Thymus (tissue), 11 donors: Measurements from ENCODE around the gene FAM171A2. TPM values are rescaled to one million over a fixed set of nuclear protein-coding genes. Genes with fewer than 3 reads are reported as not detected.
"Not testable (repeated sequence)": the region's sequence is repeated elsewhere in the genome, so short reads cannot be mapped to it uniquely, and the experiment has no call there.

Experiments used
- DNase-seq, 9 donors: peaks; one replicate each; pipeline ENCODE4 v3.0.0-alpha.2; 2013; ENCODE audit warnings: low spot score in 9 of 9, low read depth in 6 of 9, missing footprints in 1 of 9
- H3K27ac ChIP-seq, 2 donors: one replicate each; pipeline ENCODE4 v1.5.1; 2013; ENCODE audit warnings: control low read depth in 1 of 2, low read depth in 1 of 2, low read length in 1 of 2, mild to moderate bottlenecking in 1 of 2, moderate library complexity in 1 of 2
- H3K27me3 ChIP-seq, 2 donors: one replicate each; pipeline ENCODE4 v1.5.1; 2013; ENCODE audit warnings: low read length in 1 of 2; ENCODE audit not compliant: control insufficient read depth in 2 of 2, insufficient read depth in 1 of 2
- H3K36me3 ChIP-seq, 2 donors: one replicate each; pipeline ENCODE4 v1.5.1; 2013; ENCODE audit warnings: low read length in 1 of 2, mild to moderate bottlenecking in 1 of 2, moderate library complexity in 1 of 2; ENCODE audit not compliant: control insufficient read depth in 2 of 2, insufficient read depth in 2 of 2
- H3K4me1 ChIP-seq, 2 donors: one replicate each; pipeline ENCODE4 v1.5.1; 2013; ENCODE audit warnings: low read length in 2 of 2; ENCODE audit not compliant: control insufficient read depth in 2 of 2, insufficient read depth in 2 of 2
- H3K4me3 ChIP-seq, 2 donors: one replicate each; pipeline ENCODE4 v1.5.1; 2013; ENCODE audit warnings: low read length in 2 of 2, control low read depth in 1 of 2, mild to moderate bottlenecking in 1 of 2
- H3K9me3 ChIP-seq, 2 donors: one replicate each; pipeline ENCODE4 v1.5.1; 2013; ENCODE audit warnings: low read length in 1 of 2, mild to moderate bottlenecking in 1 of 2; ENCODE audit not compliant: control insufficient read depth in 2 of 2, insufficient read depth in 1 of 2
- WGBS: extraction: QIAGEN DNeasy Blood & Tissue Kit; methylation state at CpG from one replicate; pipeline ENCODE4 v1.1.7; 2013; 5-methylcytosine and 5-hydroxymethylcytosine counted together
- polyA plus RNA-seq: library from polyadenylated mRNA; stranded (reverse); fragments of 200-250 nt; gene quantifications from one replicate; pipeline ENCODE4 v1.2.3, GENCODE V29; 2013
- total RNA-seq: library from RNA; stranded (reverse); fragments of 120-200 nt; gene quantifications from one replicate; pipeline ENCODE4 v1.2.4, GENCODE V29; 2013
- donor health status: healthy.

The FAM171A2 gene
- total and polyA plus RNA-seq, 2 donors = 0.39 to 1.4 TPM

GRCh38 chr17:44343510-44344209 is 20.0 kb downstream of the FAM171A2 start:
- peaks cover 4 to 20% of the 10 kb centered on the region in 2 donors for H3K4me1 ChIP-seq
- no peaks in the 10 kb centered on the region for H3K36me3 ChIP-seq
- no peak for DNase-seq
- H3K27me3 ChIP-seq = peaks cover 0 to 34% of the 10 kb centered on the region in 2 donors
- no peak overlapping the region for H3K4me3 ChIP-seq
- H3K27ac ChIP-seq = no peak overlapping the region
- H3K9me3 ChIP-seq = no peaks in the 10 kb centered on the region
- WGBS = 89% methylated on average over 11 of the region's 11 CpGs

GRCh38 chr17:44340553-44340952 is 23.1 kb downstream of the FAM171A2 start:
- not testable (repeated sequence) for H3K9me3 ChIP-seq, DNase-seq, H3K4me3 ChIP-seq, H3K36me3 ChIP-seq, H3K4me1 ChIP-seq, H3K27ac ChIP-seq
- WGBS = 95% methylated on average over 5 of the region's 5 CpGs
- peaks cover 0 to 44% of the 10 kb centered on the region in 2 donors for H3K27me3 ChIP-seq

- H3K27ac ChIP-seq = no peak overlapping the region
Measured at GRCh38 chr17:44338702-44339101, 25.0 kb downstream of the FAM171A2 start.

GRCh38 chr17:44335968-44336367 is 27.7 kb downstream of the FAM171A2 start:
- Histone ChIP-seq H3K4me3 (no peak overlapping the region), H3K36me3 (no peaks in the 10 kb centered on the region), H3K4me1 (peaks cover 0 to 3% of the 10 kb centered on the region in 2 donors), H3K27ac (no peak overlapping the region), H3K9me3 (no peaks in the 10 kb centered on the region), H3K27me3 (peaks cover 0 to 15% of the 10 kb centered on the region in 2 donors)
- WGBS = 69% methylated on average over 5 of the region's 5 CpGs
- DNase-seq = no peak

More at GRCh38 chr17:44338702-44339101, 25.0 kb downstream of the FAM171A2 start:
- no peaks in the 10 kb centered on the region for H3K4me1 ChIP-seq
- no peak overlapping the region for H3K4me3 ChIP-seq
- H3K36me3 ChIP-seq = no peaks in the 10 kb centered on the region
- 83% methylated on average over 6 of the region's 6 CpGs for WGBS
- H3K27me3 ChIP-seq = peaks cover 0 to 34% of the 10 kb centered on the region in 2 donors
- DNase-seq = no peak
- H3K9me3 ChIP-seq = no peaks in the 10 kb centered on the region

DNA sequence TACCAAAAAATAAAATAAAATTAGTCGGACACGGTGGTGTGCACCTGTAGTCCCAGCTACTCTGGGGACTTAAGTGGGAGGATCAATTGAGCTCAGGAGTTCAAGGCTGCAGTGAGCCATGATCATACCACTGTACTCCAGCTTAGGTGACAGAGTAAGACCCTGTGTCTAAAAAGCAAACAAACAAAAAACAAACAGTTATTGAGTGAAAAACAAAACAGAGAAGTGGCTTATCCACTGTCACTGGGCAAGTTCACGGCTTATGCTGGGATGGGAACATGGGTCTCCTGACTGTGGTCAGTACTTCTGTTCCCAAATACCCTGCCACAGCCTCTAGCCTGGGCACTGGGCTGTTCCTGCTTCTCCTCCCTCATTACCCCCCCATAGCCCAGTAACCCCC is 28.1 kb downstream of the FAM171A2 start:
- H3K36me3 ChIP-seq = no peaks in the 10 kb centered on the region
- H3K9me3 ChIP-seq = no peaks in the 10 kb centered on the region
- no peak for DNase-seq
- H3K4me1 ChIP-seq = peaks cover 0 to 3% of the 10 kb centered on the region in 2 donors
- H3K27me3 ChIP-seq = peaks cover 0 to 15% of the 10 kb centered on the region in 2 donors
- H3K4me3 ChIP-seq = no peak overlapping the region
- no peak overlapping the region for H3K27ac ChIP-seq
- 94% methylated on average over 3 of the region's 3 CpGs for WGBS

DNA sequence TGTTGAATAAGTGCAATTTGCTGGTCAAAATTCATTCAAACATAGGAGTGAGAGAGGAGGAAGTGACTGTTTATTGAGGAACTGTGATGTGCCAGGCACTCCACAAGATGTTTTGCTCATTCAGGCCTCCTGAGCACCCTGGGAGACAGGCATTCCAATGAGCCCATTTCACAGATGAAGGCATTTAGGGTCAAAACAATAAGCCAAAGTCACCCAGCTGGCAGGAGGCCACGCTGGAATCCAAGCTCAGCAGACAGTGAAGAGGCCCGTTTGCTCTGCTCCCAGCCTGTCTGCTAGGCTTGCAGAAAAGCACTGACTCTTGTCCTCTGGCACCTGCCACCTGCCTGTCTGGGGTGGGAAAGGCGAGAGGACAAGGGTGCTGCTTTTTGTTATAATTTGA is 28.9 kb downstream of the FAM171A2 start:
- Histone ChIP-seq H3K9me3 (no peaks in the 10 kb centered on the region), H3K27me3 (peaks cover 0 to 15% of the 10 kb centered on the region in 2 donors), H3K4me3 (no peak overlapping the region), H3K27ac (no peak overlapping the region), H3K4me1 (peaks cover 0 to 3% of the 10 kb centered on the region in 2 donors), H3K36me3 (no peaks in the 10 kb centered on the region)
- 88% methylated on average over 3 of the region's 3 CpGs for WGBS
- DNase-seq = no peak

GRCh38 chr17:44334315-44334714 is 29.3 kb downstream of the FAM171A2 start:
- no peak overlapping the region for H3K4me3 ChIP-seq
- H3K9me3 ChIP-seq = no peaks in the 10 kb centered on the region
- H3K27ac ChIP-seq = peak overlapping the region in 1 of 2 donors; percentile 60
- H3K27me3 ChIP-seq = peaks cover 0 to 15% of the 10 kb centered on the region in 2 donors
- 79% methylated on average over 2 of the region's 2 CpGs for WGBS
- peaks cover 0 to 3% of the 10 kb centered on the region in 2 donors for H3K4me1 ChIP-seq
- DNase-seq = no peak
- H3K36me3 ChIP-seq = no peaks in the 10 kb centered on the region

- H3K9me3 ChIP-seq = no peaks in the 10 kb centered on the region
- WGBS = 83% methylated on average over 5 of the region's 5 CpGs
- H3K27ac ChIP-seq = no peak overlapping the region
- no peak for DNase-seq
- no peak overlapping the region for H3K4me3 ChIP-seq
- peaks cover 0 to 13% of the 10 kb centered on the region in 2 donors for H3K27me3 ChIP-seq
- H3K4me1 ChIP-seq = peaks cover 0 to 3% of the 10 kb centered on the region in 2 donors
- H3K36me3 ChIP-seq = no peaks in the 10 kb centered on the region
Measured at GRCh38 chr17:44333371-44333770, 30.3 kb downstream of the FAM171A2 start.

DNA sequence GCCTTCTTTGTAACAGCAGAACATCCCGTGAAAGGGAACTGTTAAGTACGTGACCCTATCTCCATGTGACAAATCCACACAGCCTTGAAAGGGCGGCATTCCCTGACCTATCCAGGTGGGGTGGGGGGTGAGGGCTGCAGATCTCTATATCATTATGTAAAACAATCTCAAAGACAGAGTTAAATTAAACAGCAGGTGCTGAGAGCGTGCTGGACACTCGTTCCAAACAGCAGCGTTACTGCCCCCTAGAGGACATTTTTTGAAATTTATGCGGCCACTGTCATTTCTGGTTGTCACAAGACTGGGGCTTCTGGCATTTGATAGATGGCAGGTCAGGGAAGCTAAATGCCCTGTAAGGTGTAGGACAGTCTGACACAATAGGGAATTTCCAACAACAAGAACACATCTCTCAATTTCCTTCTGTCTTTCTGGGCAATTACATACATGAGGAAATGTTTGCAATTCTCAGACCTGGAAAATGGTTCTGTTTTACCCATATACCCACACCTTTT is 32.3 kb downstream of the FAM171A2 start:
- peak in 7 of 9 donors; percentile 64 to 87 (median 77) for DNase-seq
- 15% methylated on average over 7 of the region's 7 CpGs for WGBS
- no peak overlapping the region for H3K27ac ChIP-seq

More for the DNA sequence above, 32.3 kb downstream of the FAM171A2 start:
- Histone ChIP-seq H3K4me3 (no peak overlapping the region), H3K4me1 (peaks cover 0 to 10% of the 10 kb centered on the region in 2 donors), H3K36me3 (no peaks in the 10 kb centered on the region), H3K9me3 (no peaks in the 10 kb centered on the region), H3K27me3 (peaks cover 0 to 20% of the 10 kb centered on the region in 2 donors)
